KBM-7 (cell line): ENCODE results near the gene KIF25.

ENCODE experiments used
- DNase-seq: peaks from one replicate; pipeline ENCODE4 v3.0.0-alpha.2; 2015
- in situ Hi-C: fragments of 300-500 bp; cut with MboI; formaldehyde crosslinking; loops from 2 replicates; pipeline ENCODE4 v1.14.3; 2020; ENCODE audit warnings: low sequenced_read_pairs, low pct_unique_long_range_greater_than_20kb, mixed read lengths

KIF25 gene

GRCh38 chr6:168030218-168030746 is 32.8 kb downstream of the KIF25 start:
- no peak for DNase-seq
- in situ Hi-C loops, result no loop called here

GRCh38 chr6:168030908-168031307 is 33.4 kb downstream of the KIF25 start:
- in situ Hi-C loops, result no loop called here
- no peak for DNase-seq

- in situ Hi-C loops, result no loop called here
These were observed 34.0 kb downstream of the KIF25 start for GRCh38 chr6:168031411-168031971.

GRCh38 chr6:168032005-168032760 is 34.7 kb downstream of the KIF25 start:
- peak; percentile 70 for DNase-seq
- in situ Hi-C loops, result no loop called here

More at GRCh38 chr6:168031411-168031971, 34.0 kb downstream of the KIF25 start:
- no peak for DNase-seq

- in situ Hi-C loops, result no loop called here
- no peak for DNase-seq
These were observed 36.3 kb downstream of the KIF25 start for GRCh38 chr6:168033791-168034190.

- in situ Hi-C loops, result no loop called here
- DNase-seq, result no peak
These were observed 37.1 kb downstream of the KIF25 start for GRCh38 chr6:168034537-168034936.

- in situ Hi-C loops, result no loop called here
- DNase-seq, result no peak
These were observed 37.7 kb downstream of the KIF25 start for GRCh38 chr6:168035098-168035660.

- in situ Hi-C loops, result no loop called here
- DNase-seq, result peak; percentile 76
These were observed 38.4 kb downstream of the KIF25 start for GRCh38 chr6:168035661-168036545.

GRCh38 chr6:168037242-168037641 is 39.8 kb downstream of the KIF25 start:
- DNase-seq, result no peak
- in situ Hi-C loops, result no loop called here

- no peak for DNase-seq
- in situ Hi-C loops, result no loop called here
These were observed 40.4 kb downstream of the KIF25 start for GRCh38 chr6:168037856-168038255.

- DNase-seq, result no peak
- in situ Hi-C loops, result no loop called here
These were observed 41.2 kb downstream of the KIF25 start for GRCh38 chr6:168038576-168039140.

- in situ Hi-C loops, result no loop called here
- no peak for DNase-seq
These were observed 41.8 kb downstream of the KIF25 start for GRCh38 chr6:168039301-168039700.

GRCh38 chr6:168039849-168040248 is 42.4 kb downstream of the KIF25 start:
- in situ Hi-C loops, result no loop called here
- no peak for DNase-seq

GRCh38 chr6:168040856-168041496 is 43.5 kb downstream of the KIF25 start:
- DNase-seq, result no peak
- in situ Hi-C loops, result no loop called here

- no peak for DNase-seq
- in situ Hi-C loops, result no loop called here
These were observed 44.5 kb downstream of the KIF25 start for GRCh38 chr6:168041928-168042327.

GRCh38 chr6:168042426-168043192 is 45.1 kb downstream of the KIF25 start:
- in situ Hi-C loops, result no loop called here
- no peak for DNase-seq

GRCh38 chr6:168043193-168043847 is 45.8 kb downstream of the KIF25 start:
- DNase-seq, result no peak
- in situ Hi-C loops, result no loop called here
